CD4-positive, alpha-beta memory T cell (primary cell): ENCODE results near the gene HEXB. TPM values are rescaled to one million over a fixed set of nuclear protein-coding genes. Genes with fewer than 3 reads are reported as not detected.

Experiments used
- CTCF ChIA-PET: fragments of 350-600 bp; sonication (Branson Sonifier 250); formaldehyde crosslinking; loops from one replicate; lab custom pipeline; 2021; ENCODE audit warnings: inconsistent platforms; ENCODE audit not compliant: partially characterized antibody; lab: Charles Lee
- POLR2A ChIA-PET: fragments of 350-600 bp; sonication (Branson Sonifier 250); formaldehyde crosslinking; loops from one replicate; lab custom pipeline; 2021; ENCODE audit not compliant: partially characterized antibody; lab: Charles Lee
- DNase-seq, 5 donors: peaks; one replicate each; pipeline versions ENCODE4 v3.0.0 to v3.0.0-alpha.2; 2020 to 2022; ENCODE audit warnings: mixed read lengths in 1 of 5
- H3K27ac ChIP-seq: one replicate; pipeline ENCODE4 v1.7.0; 2013; ENCODE audit warnings: low read depth, low read length
- H3K27me3 ChIP-seq: 2 replicates; pipeline ENCODE4 v1.7.0; 2013; ENCODE audit warnings: mild to moderate bottlenecking, low read length, moderate library complexity; ENCODE audit not compliant: insufficient read depth
- H3K36me3 ChIP-seq: 2 replicates; pipeline ENCODE4 v1.7.0; 2013; ENCODE audit warnings: mild to moderate bottlenecking, low read length, moderate library complexity; ENCODE audit not compliant: insufficient read depth
- H3K4me1 ChIP-seq: 2 replicates; pipeline ENCODE4 v1.7.0; 2013; ENCODE audit warnings: mild to moderate bottlenecking, low read length, moderate library complexity; ENCODE audit not compliant: insufficient read depth
- H3K4me3 ChIP-seq, 2 donors: one replicate each; pipeline ENCODE4 v1.7.0; 2013; ENCODE audit warnings: low read length in 2 of 2, mild to moderate bottlenecking in 1 of 2
- H3K9me3 ChIP-seq, 2 donors: one replicate each; pipeline ENCODE4 v1.7.0; 2013; ENCODE audit warnings: low read length in 2 of 2, control low read depth in 1 of 2; ENCODE audit not compliant: control insufficient read depth in 1 of 2
- H3K27ac Mint-ChIP-seq, 7 donors: one replicate each; pipeline ENCODE4 v1.8.0; 2020 to 2021; ENCODE audit warnings: mixed read lengths in 7 of 7, mild to moderate bottlenecking in 6 of 7, inconsistent platforms in 3 of 7, moderate library complexity in 3 of 7
- H3K27me3 Mint-ChIP-seq, 2 donors: one replicate each; pipeline ENCODE4 v1.8.0; 2020 to 2021; ENCODE audit warnings: mixed read lengths in 2 of 2
- H3K36me3 Mint-ChIP-seq, 2 donors: one replicate each; pipeline ENCODE4 v1.8.0; 2020 to 2021; ENCODE audit warnings: mixed read lengths in 2 of 2, inconsistent platforms in 1 of 2, mild to moderate bottlenecking in 1 of 2
- H3K4me1 Mint-ChIP-seq, 4 donors: one replicate each; pipeline ENCODE4 v1.8.0; 2020 to 2021; ENCODE audit warnings: mixed read lengths in 4 of 4, mild to moderate bottlenecking in 1 of 4
- H3K4me3 Mint-ChIP-seq, 8 donors: one replicate each; pipeline ENCODE4 v1.8.0; 2020 to 2021; ENCODE audit warnings: mixed read lengths in 8 of 8, mild to moderate bottlenecking in 7 of 8, moderate library complexity in 6 of 8, inconsistent platforms in 3 of 8
- H3K9me3 Mint-ChIP-seq, 8 donors: one replicate each; pipeline ENCODE4 v1.8.0; 2020 to 2021; ENCODE audit warnings: mixed read lengths in 8 of 8, mild to moderate bottlenecking in 5 of 8, inconsistent platforms in 3 of 8, moderate library complexity in 1 of 8
- intact Hi-C: fragments of 100-400 bp; cut with micrococcal nuclease; formaldehyde crosslinking; loops from one replicate; pipeline ENCODE4 v1.15.1; 2023
- polyA plus RNA-seq, 2 donors: library from polyadenylated mRNA; unstranded; fragments of 300-500 nt; fragmentation: Illumina TruSeq; gene quantifications; one replicate each; pipeline ENCODE4 v1.2.3, GENCODE V29; 2021
- total RNA-seq, 2 experiments: library from RNA; stranded (reverse); gene quantifications; one replicate each; pipeline ENCODE4 v1.2.3, GENCODE V29; 2021

The HEXB gene
- total RNA-seq: 10 to 100 TPM; 62.3 to 70.9 TPM
- 100 to 1,000 TPM in 1 of 2 donors, 10 to 100 TPM in 1; 92.6 to 200 TPM for polyA plus RNA-seq

DNA sequence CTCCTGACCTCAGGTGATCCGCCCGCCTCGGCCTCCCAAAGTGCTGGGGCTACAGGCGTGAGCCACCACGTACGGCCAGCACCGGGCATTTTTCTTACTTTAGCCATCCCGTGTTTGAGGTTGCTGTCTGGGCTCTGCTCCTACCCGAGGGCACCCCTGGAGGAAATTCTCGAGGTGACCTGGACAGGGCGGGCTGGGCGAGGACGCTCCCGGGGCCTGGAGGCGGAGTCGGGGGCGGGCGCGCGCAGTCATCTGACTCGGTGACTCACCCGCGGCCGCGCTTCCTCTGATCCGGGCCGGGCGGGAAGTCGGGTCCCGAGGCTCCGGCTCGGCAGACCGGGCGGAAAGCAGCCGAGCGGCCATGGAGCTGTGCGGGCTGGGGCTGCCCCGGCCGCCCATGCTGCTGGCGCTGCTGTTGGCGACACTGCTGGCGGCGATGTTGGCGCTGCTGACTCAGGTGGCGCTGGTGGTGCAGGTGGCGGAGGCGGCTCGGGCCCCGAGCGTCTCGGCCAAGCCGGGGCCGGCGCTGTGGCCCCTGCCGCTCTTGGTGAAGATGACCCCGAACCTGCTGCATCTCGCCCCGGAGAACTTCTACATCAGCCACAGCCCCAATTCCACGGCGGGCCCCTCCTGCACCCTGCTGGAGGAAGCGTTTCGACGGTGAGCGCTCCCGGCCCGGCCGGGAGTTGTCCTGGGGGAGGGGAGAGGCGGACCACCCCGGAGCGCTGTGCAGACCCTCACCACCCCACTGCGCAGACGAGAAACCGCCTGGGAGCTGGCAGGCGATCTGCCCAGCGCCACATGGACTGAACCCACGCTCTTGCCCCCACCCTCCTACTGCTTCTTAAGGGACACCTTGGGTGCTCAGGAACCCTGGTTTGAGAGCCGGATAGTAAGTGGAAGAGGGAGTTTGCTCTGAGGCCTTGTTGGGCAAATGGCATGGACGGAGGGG, at the start of gene HEXB:
Gene HEXB, plus strand, starts transcription at position 334 of the 952 bp plus-strand sequence. Its CDS starts 28 bp downstream, at position 362.
- peaks cover 0 to 2% (median 0%) of the 10 kb centered on the region in 8 donors for H3K9me3 Mint-ChIP-seq
- H3K36me3 Mint-ChIP-seq: peaks cover 4 to 15% of the 10 kb centered on the region in 2 donors
- POLR2A ChIA-PET: interaction anchor here (0.6 to 1.2 kb wide), 2 partner anchors 18 to 30 kb away, joined by 3 read pairs; no protein-coding TSS in a partner anchor

DNA sequence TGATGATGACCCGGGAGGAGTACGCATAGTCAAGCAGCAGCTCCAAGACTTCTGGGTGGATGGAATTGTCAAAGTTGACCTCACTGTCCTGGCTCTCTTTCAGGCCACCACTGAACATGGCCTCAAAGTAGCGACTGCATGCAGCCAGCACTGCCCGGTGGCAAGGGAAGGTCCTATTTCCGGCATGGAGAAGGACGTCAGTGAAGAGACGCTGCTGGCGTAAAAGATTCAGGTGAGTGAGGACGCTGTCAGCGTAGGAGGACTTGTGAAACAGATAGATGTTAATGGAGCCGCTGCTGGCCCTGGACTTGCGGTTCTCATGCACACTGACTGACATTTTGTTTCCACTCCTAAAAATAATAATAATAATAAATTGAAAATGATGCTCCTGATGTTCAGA, 48.9 kb upstream of the HEXB start:
- DNase-seq: no peak
- no peaks in the 10 kb centered on the region for H3K9me3 Mint-ChIP-seq
- no peaks in the 10 kb centered on the region for H3K9me3 ChIP-seq
- H3K27ac Mint-ChIP-seq: no peak overlapping the region
- no peaks in the 10 kb centered on the region for H3K36me3 Mint-ChIP-seq
- peaks cover 10 to 12% of the 10 kb centered on the region in 2 donors for H3K27me3 Mint-ChIP-seq
- H3K4me1 ChIP-seq: peaks cover 31% of the 10 kb centered on the region
- H3K27me3 ChIP-seq: no peaks in the 10 kb centered on the region
- H3K4me3 ChIP-seq: no peak overlapping the region
- intact Hi-C loops: no loop called here
- no peaks in the 10 kb centered on the region for H3K36me3 ChIP-seq
- CTCF ChIA-PET: no interaction called here
- POLR2A ChIA-PET: no interaction called here
- peaks cover 15 to 37% (median 28%) of the 10 kb centered on the region in 4 donors for H3K4me1 Mint-ChIP-seq
- H3K4me3 Mint-ChIP-seq: no peak overlapping the region
- H3K27ac ChIP-seq: no peak overlapping the region

More for the DNA sequence above, at the start of gene HEXB:
- peaks cover 4% of the 10 kb centered on the region for H3K36me3 ChIP-seq
- peaks cover 3% of the 10 kb centered on the region for H3K27me3 ChIP-seq
- Mint-ChIP-seq H3K27ac (peak within 1 kb of the TSS; percentile 68 to 92 (median 84)), H3K27me3 (no peaks in the 10 kb centered on the region), H3K4me3 (peak within 1 kb of the TSS; percentile 79 to 92 (median 88)), H3K4me1 (peaks cover 22 to 35% (median 26%) of the 10 kb centered on the region in 4 donors)
- intact Hi-C loops: loop anchor here (1.0 to 2.0 kb wide), 2 partner anchors 45 to 652 kb away; partner anchors contain the start of genes ENC1 and HMGCR
- peak within 1 kb of the TSS; percentile 61 to 71 for H3K4me3 ChIP-seq
- CTCF ChIA-PET: interaction anchor here (0.9 kb wide), 1 partner anchor 12 kb away, joined by 5 read pairs; no protein-coding TSS in a partner anchor
- peaks cover 26% of the 10 kb centered on the region for H3K4me1 ChIP-seq
- DNase-seq: peak; percentile 72 to 83 (median 78)
- no peaks in the 10 kb centered on the region for H3K9me3 ChIP-seq
- peak within 1 kb of the TSS; percentile 73 for H3K27ac ChIP-seq

DNA sequence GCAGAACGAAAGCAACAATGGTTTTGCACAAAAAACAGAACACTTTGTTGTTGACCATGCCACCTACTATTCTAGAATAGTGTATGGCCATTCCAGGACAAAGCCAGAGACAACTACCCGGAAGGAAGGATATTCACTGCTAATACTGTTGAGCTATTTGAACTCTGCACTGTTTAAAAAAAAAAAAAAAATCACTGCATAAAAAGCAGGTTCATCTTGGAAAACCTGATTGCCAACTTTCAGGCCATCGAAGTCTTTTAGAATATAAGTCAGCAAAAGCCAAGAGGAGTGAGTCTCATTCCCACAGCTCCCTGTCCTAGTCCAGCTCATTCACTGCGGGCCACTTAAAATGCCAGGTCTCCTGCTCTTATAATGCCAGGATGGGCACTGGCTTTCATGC, 48.5 kb upstream of the HEXB start:
- no peak overlapping the region for H3K4me3 Mint-ChIP-seq
- H3K4me1 Mint-ChIP-seq: peaks cover 17 to 37% (median 26%) of the 10 kb centered on the region in 4 donors
- CTCF ChIA-PET: interaction anchor here (0.7 kb wide), 1 partner anchor 527 kb away, joined by 3 read pairs; no protein-coding TSS in a partner anchor
- peaks cover 10 to 13% of the 10 kb centered on the region in 2 donors for H3K27me3 Mint-ChIP-seq
- POLR2A ChIA-PET: no interaction called here
- H3K27ac Mint-ChIP-seq: no peak overlapping the region
- no peak overlapping the region for H3K27ac ChIP-seq
- DNase-seq: no peak
- intact Hi-C loops: no loop called here
- no peaks in the 10 kb centered on the region for H3K36me3 ChIP-seq
- H3K9me3 ChIP-seq: no peaks in the 10 kb centered on the region
- no peaks in the 10 kb centered on the region for H3K36me3 Mint-ChIP-seq
- H3K4me3 ChIP-seq: no peak overlapping the region
- H3K27me3 ChIP-seq: no peaks in the 10 kb centered on the region
- H3K9me3 Mint-ChIP-seq: no peaks in the 10 kb centered on the region
- H3K4me1 ChIP-seq: peaks cover 31% of the 10 kb centered on the region

DNA sequence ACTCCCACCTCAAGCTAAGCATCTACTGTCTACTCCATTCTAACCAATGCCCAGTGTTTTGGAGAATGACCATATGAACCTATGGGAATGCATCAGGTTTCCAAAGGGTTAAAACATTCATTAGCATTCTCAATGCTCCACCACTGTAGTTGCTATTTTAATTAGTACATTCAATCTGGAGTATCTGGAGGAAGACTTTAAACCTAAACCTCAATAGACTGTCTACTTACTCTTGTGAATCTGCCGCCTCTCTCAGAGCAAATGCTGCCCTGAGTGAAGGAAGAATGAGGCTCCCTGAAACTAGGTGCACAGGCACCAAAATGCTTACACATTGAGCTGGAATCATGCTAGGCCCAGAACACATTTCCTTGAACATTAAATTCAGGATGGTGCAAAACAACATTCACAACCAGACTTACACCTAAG, 46.5 kb upstream of the HEXB start:
- H3K27ac Mint-ChIP-seq: no peak overlapping the region
- peaks cover 15 to 33% (median 22%) of the 10 kb centered on the region in 4 donors for H3K4me1 Mint-ChIP-seq
- Histone ChIP-seq H3K9me3 (no peaks in the 10 kb centered on the region), H3K27ac (no peak overlapping the region), H3K4me1 (peaks cover 25% of the 10 kb centered on the region), H3K4me3 (peak overlapping the region in 1 of 2 donors; percentile 64), H3K36me3 (no peaks in the 10 kb centered on the region), H3K27me3 (no peaks in the 10 kb centered on the region)
- intact Hi-C loops: no loop called here
- peaks cover 10 to 13% of the 10 kb centered on the region in 2 donors for H3K27me3 Mint-ChIP-seq
- peak overlapping the region in 5 of 8 donors; percentile 23 to 95 (median 57) for H3K4me3 Mint-ChIP-seq
- no peaks in the 10 kb centered on the region for H3K36me3 Mint-ChIP-seq
- POLR2A ChIA-PET: no interaction called here
- no peaks in the 10 kb centered on the region for H3K9me3 Mint-ChIP-seq
- CTCF ChIA-PET: no interaction called here
- no peak for DNase-seq

DNA sequence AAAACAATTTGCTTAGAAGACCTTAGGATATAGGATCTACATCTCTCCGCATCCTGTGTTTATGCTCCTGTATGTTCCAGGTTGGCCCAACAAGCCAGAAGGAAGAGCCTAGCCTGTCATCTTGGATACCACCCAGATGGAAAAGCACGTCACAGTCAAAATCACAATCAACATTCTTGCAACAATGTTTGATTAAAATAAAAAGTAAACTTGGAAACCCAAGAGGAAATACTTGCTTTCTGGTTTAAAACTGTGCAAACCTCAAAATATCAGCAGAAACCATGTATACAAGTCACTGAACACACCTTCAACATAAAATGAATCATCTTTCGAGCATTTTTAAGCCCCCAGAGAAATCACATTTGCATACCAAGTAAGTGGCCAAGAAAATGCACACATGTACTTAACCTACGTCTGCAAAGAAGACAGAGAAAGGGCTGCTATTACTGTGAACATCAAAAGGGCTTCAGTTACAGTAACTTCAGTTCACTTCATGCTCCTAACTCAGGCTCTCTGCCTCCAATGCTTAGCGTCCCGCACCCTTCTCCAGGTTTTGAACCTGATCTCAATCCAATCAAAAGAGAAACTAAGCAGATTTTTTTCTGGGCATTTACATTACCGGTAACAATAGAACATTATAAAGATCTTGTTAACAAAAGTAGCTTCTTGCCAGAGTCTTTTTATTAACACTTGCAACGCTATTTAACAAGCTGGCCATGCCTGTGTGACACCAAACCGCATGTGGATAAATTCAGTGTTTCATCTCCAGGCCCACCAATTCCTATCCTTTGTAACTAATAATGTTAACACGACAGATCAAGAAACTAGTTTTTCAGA, 45.8 kb upstream of the HEXB start:
- intact Hi-C loops: no loop called here
- H3K9me3 ChIP-seq: no peaks in the 10 kb centered on the region
- Mint-ChIP-seq H3K4me3 (peak overlapping the region; percentile 84 to 96 (median 90)), H3K27ac (peak overlapping the region in 3 of 7 donors; percentile 22 to 54 (median 36)), H3K4me1 (peaks cover 15 to 33% (median 22%) of the 10 kb centered on the region in 4 donors), H3K36me3 (no peaks in the 10 kb centered on the region), H3K9me3 (no peaks in the 10 kb centered on the region), H3K27me3 (peaks cover 10 to 13% of the 10 kb centered on the region in 2 donors)
- DNase-seq: no peak
- no peaks in the 10 kb centered on the region for H3K27me3 ChIP-seq
- ChIA-PET POLR2A (interaction anchor here (1.1 to 2.1 kb wide), 2 partner anchors 9 to 14 kb away, joined by 3 to 9 read pairs; no protein-coding TSS in a partner anchor), CTCF (interaction anchor here (0.9 to 8.8 kb wide), 6 partner anchors 10 to 737 kb away, joined by 3 to 58 read pairs (median 5); no protein-coding TSS in a partner anchor)
- H3K27ac ChIP-seq: no peak overlapping the region
- no peaks in the 10 kb centered on the region for H3K36me3 ChIP-seq
- peak overlapping the region; percentile 31 to 64 for H3K4me3 ChIP-seq
- H3K4me1 ChIP-seq: peaks cover 25% of the 10 kb centered on the region

DNA sequence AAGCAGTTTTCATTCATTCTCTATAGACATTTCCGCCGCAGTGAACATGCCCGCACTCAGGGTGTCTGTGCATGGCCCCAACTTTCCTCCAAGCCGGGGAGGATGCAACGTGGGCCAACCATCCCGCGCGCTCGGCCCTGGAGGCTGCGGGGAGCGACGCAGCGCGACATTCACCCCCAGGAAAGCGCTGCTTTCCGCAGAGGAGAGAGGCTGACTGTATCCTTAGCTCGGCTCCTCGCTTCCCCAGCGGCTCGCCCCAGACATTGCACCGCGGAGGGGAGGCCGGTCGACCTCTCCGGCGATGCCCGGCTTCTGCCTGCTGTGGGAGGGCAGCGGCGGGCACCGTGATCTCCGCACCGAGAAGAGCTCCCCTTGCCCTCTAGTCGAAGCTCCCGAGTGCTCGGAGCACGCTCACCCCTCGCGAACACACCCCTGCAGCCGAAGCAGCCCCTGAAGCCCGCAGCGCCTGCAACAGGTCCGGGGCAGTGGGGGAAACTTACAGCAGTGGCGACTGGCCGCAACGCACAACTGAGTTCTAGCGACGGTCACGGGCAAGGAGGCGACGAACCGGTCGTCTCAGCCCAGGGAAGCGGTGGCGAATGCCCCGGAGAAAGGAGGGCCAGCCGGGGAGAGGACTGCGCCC, 45.1 kb upstream of the HEXB start:
- Mint-ChIP-seq H3K27ac (peak overlapping the region in 3 of 7 donors; percentile 22 to 54 (median 36)), H3K4me3 (peak overlapping the region; percentile 84 to 96 (median 90)), H3K36me3 (no peaks in the 10 kb centered on the region), H3K4me1 (peaks cover 15 to 33% (median 22%) of the 10 kb centered on the region in 4 donors), H3K9me3 (no peaks in the 10 kb centered on the region), H3K27me3 (peaks cover 10 to 13% of the 10 kb centered on the region in 2 donors)
- peak overlapping the region; percentile 26 for H3K27ac ChIP-seq
- ChIA-PET CTCF (interaction anchor here (0.8 to 8.8 kb wide), 8 partner anchors 9 to 738 kb away, joined by 3 to 58 read pairs (median 5); no protein-coding TSS in a partner anchor), POLR2A (interaction anchor here (1.1 to 2.1 kb wide), 3 partner anchors 10 to 61 kb away, joined by 3 to 9 read pairs (median 3); no protein-coding TSS in a partner anchor)
- H3K36me3 ChIP-seq: no peaks in the 10 kb centered on the region
- H3K4me1 ChIP-seq: peaks cover 25% of the 10 kb centered on the region
- DNase-seq: peak in 4 of 5 donors; percentile 16 to 26 (median 24)
- no peaks in the 10 kb centered on the region for H3K27me3 ChIP-seq
- peak overlapping the region; percentile 31 to 64 for H3K4me3 ChIP-seq
- intact Hi-C loops: loop anchor here (1.0 to 10.0 kb wide), 6 partner anchors 45 to 1049 kb away; partner anchors contain the start of gene HEXB
- no peaks in the 10 kb centered on the region for H3K9me3 ChIP-seq
